Lower leg skin (tissue), 4 donors: Measurements from ENCODE around the gene THUMPD2. TPM values are rescaled to one million over a fixed set of nuclear protein-coding genes. Genes with fewer than 3 reads are reported as not detected.

Source experiments
- DNase-seq, 2 donors: peaks; one replicate each; pipeline ENCODE4 v3.0.0-alpha.2; 2019; ENCODE audit warnings: low spot score in 2 of 2
- H3K4me3 ChIP-seq: fragments of 200-600 bp; sonication (generic); 2 replicates; pipeline ENCODE4 v1.5.1; 2017; ENCODE audit warnings: mild to moderate bottlenecking, low read depth; ENCODE audit not compliant: poor library complexity, severe bottlenecking
- POLR2A ChIP-seq, 2 donors: fragments of 450-650 bp; IDR thresholded peaks; one replicate each; pipeline ENCODE4 v1.6.1; 2016 to 2017; ENCODE audit warnings: antibody characterized with exemption in 2 of 2, mild to moderate bottlenecking in 1 of 2, moderate library complexity in 1 of 2
- WGBS, 2 donors: methylation state at CpG; one replicate each; pipeline ENCODE4 v1.1.5; 2018; 5-methylcytosine and 5-hydroxymethylcytosine counted together
- intact Hi-C: fragments of 100-400 bp; cut with DNase I; formaldehyde crosslinking; loops from one replicate; pipeline ENCODE4 v1.15.0; 2023; ENCODE audit warnings: low total_unique reads
- total RNA-seq, 4 donors: library from RNA; depleted of rRNA; stranded (reverse); fragments of >200 nt; gene quantifications; one replicate each; pipeline ENCODE4 v1.1.0, GENCODE V29; 2016
- TF ChIP-seq, protein P1 (sequence below), 3 donors: fragments of 450-650 bp; IDR thresholded peaks; one replicate each; pipeline ENCODE4 v1.5.1; 2016; ENCODE audit warnings: antibody characterized with exemption in 3 of 3, mild to moderate bottlenecking in 3 of 3, moderate library complexity in 2 of 3

Gene THUMPD2
- total RNA-seq, 4 donors from 2014 or later = 11.1 to 18.0 (median 14.7) TPM

DNA sequence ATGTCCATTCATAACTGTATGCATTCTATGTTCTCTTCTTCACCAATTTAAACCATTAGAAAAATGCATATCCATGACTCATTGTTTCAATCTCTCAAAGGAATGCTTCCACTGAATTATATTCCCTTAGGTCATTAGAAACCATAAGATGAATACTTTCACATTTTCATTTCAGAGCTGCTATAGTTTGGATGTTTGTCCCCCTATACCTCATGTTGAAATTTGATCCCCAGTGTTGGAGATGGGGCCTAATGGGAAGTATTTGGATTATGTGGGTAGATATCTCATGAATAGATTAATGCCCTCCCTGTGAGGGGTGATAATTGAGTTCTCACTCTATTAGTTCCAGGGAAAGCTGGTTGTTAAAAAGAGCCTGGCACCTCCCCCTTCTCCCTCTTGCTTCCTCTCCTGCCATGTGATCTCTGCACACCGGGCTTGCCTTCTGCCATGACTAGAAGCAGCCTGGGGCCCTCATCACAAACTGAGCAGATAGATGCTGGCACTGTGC is 35.7 kb downstream of the THUMPD2 start:
- intact Hi-C loops = no loop called here
- TF ChIP-seq, protein P1, sequence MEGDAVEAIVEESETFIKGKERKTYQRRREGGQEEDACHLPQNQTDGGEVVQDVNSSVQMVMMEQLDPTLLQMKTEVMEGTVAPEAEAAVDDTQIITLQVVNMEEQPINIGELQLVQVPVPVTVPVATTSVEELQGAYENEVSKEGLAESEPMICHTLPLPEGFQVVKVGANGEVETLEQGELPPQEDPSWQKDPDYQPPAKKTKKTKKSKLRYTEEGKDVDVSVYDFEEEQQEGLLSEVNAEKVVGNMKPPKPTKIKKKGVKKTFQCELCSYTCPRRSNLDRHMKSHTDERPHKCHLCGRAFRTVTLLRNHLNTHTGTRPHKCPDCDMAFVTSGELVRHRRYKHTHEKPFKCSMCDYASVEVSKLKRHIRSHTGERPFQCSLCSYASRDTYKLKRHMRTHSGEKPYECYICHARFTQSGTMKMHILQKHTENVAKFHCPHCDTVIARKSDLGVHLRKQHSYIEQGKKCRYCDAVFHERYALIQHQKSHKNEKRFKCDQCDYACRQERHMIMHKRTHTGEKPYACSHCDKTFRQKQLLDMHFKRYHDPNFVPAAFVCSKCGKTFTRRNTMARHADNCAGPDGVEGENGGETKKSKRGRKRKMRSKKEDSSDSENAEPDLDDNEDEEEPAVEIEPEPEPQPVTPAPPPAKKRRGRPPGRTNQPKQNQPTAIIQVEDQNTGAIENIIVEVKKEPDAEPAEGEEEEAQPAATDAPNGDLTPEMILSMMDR (IDR thresholded peaks at IDR 0.05) = no peak
- TF ChIP-seq POLR2A (IDR thresholded peaks at IDR 0.05) = no peak
- 24 to 27% methylated on average over 1 of the region's 1 CpG for WGBS, 2 donors
- no peak for DNase-seq
- H3K4me3 ChIP-seq = no peak overlapping the region

- 98 to 100% methylated on average over 1 of the region's 1 CpG for WGBS, 2 donors
- no peak overlapping the region for H3K4me3 ChIP-seq
- no peak for DNase-seq
- intact Hi-C loops = no loop called here
- TF ChIP-seq POLR2A (IDR thresholded peaks at IDR 0.05) = no peak
- TF ChIP-seq, protein P1 (IDR thresholded peaks at IDR 0.05) = no peak
Measured at GRCh38 chr2:39741871-39742270, 37.2 kb downstream of the THUMPD2 start.

- 77 to 81% methylated on average over 5 of the region's 5 CpGs for WGBS, 2 donors
- intact Hi-C loops = no loop called here
- TF ChIP-seq, protein P1 (IDR thresholded peaks at IDR 0.05) = no peak
- no peak for TF ChIP-seq POLR2A (IDR thresholded peaks at IDR 0.05)
- no peak for DNase-seq
- H3K4me3 ChIP-seq = no peak overlapping the region
Measured at GRCh38 chr2:39739386-39739785, 39.7 kb downstream of the THUMPD2 start.

DNA sequence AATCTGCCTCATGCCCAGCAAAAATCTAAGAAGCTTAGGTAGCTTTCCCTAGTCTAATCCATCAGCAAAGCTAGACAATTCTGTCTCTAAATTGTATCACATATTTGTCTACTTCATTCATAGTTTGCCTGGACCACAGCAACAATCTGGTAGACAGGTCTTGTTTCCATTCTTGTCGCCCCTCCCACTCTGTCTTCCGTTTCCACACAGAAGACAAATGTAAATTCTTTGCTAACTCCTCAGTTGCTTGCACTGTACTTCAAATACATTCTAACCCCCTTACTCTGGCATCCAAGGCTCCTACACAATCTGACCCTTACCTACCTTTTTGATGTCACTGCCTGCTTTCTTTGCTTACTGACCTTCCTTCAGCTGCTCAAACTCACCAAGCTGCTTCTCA is 40.1 kb downstream of the THUMPD2 start:
- DNase-seq = no peak
- intact Hi-C loops = no loop called here
- no peak for TF ChIP-seq POLR2A (IDR thresholded peaks at IDR 0.05)
- TF ChIP-seq, protein P1 (IDR thresholded peaks at IDR 0.05) = no peak
- 90 to 93% methylated on average over 2 of the region's 2 CpGs for WGBS, 2 donors
- no peak overlapping the region for H3K4me3 ChIP-seq

GRCh38 chr2:39737661-39738060 is 41.4 kb downstream of the THUMPD2 start:
- H3K4me3 ChIP-seq = no peak overlapping the region
- TF ChIP-seq POLR2A (IDR thresholded peaks at IDR 0.05) = no peak
- TF ChIP-seq, protein P1 (IDR thresholded peaks at IDR 0.05) = no peak
- intact Hi-C loops = no loop called here
- WGBS, 2 donors = 75 to 79% methylated on average over 8 of the region's 8 CpGs
- no peak for DNase-seq

- TF ChIP-seq POLR2A (IDR thresholded peaks at IDR 0.05) = no peak
- TF ChIP-seq, protein P1 (IDR thresholded peaks at IDR 0.05) = no peak
- no peak for DNase-seq
- 72 to 76% methylated on average over 6 of the region's 6 CpGs for WGBS, 2 donors
- intact Hi-C loops = no loop called here
- H3K4me3 ChIP-seq = no peak overlapping the region
Measured at GRCh38 chr2:39736640-39737039, 42.4 kb downstream of the THUMPD2 start.
